Heart right ventricle (tissue), 16 donors: ENCODE results near the gene ZNF385D. TPM values are rescaled to one million over a fixed set of nuclear protein-coding genes. Genes with fewer than 3 reads are reported as not detected.

Experiments
- ATAC-seq, 8 donors: fragments of 200-7000 bp; cut with Tn5 transposase; one replicate each; pipeline ENCODE4 v1.9.1; 2020; ENCODE audit warnings: mild to moderate bottlenecking in 8 of 8, moderate library complexity in 8 of 8, moderate number of reproducible peaks in 1 of 8
- DNase-seq, 2 donors: peaks; one replicate each; pipeline ENCODE4 v3.0.0-alpha.2; 2020
- H3K27ac ChIP-seq, 10 donors: fragments of 200-600 bp; sonication (generic) in 2 of 10; one replicate each; pipeline versions ENCODE4 v1.5.0 to v1.8.0; 2020 to 2022; ENCODE audit warnings: mild to moderate bottlenecking in 3 of 10
- H3K27me3 ChIP-seq, 7 donors: fragments of 200-600 bp; one replicate each; pipeline ENCODE4 v1.8.0; 2021 to 2022; ENCODE audit warnings: mild to moderate bottlenecking in 2 of 7
- H3K36me3 ChIP-seq, 9 donors: fragments of 200-600 bp; sonication (generic) in 1 of 9; one replicate each; pipeline versions ENCODE4 v1.5.0 to v1.8.0; 2020 to 2022; ENCODE audit warnings: mild to moderate bottlenecking in 2 of 9
- H3K4me1 ChIP-seq, 9 donors: fragments of 200-600 bp; sonication (generic) in 1 of 9; one replicate each; pipeline versions ENCODE4 v1.5.0 to v1.8.0; 2020 to 2022; ENCODE audit warnings: mild to moderate bottlenecking in 4 of 9
- H3K4me3 ChIP-seq, 10 donors: fragments of 200-600 bp; sonication (generic) in 2 of 10; one replicate each; pipeline versions ENCODE4 v1.5.0 to v1.8.0; 2020 to 2022; ENCODE audit warnings: mild to moderate bottlenecking in 7 of 10, moderate library complexity in 2 of 10
- H3K9me3 ChIP-seq, 11 donors: fragments of 200-600 bp in 10 of 11; sonication (generic) in 2 of 11; one replicate each; pipeline versions ENCODE4 v1.5.0 to v1.8.0; 2013 to 2022; ENCODE audit warnings: mild to moderate bottlenecking in 2 of 11, control low read depth in 1 of 11, moderate library complexity in 1 of 11
- CTCF ChIP-seq, 9 donors: fragments of 200-600 bp; sonication (generic) in 2 of 9; IDR thresholded peaks; one replicate each; pipeline versions ENCODE4 v1.5.0 to v1.8.0; 2021 to 2022; ENCODE audit warnings: antibody characterized with exemption in 9 of 9, mild to moderate bottlenecking in 5 of 9, moderate library complexity in 1 of 9
- WGBS, 2 donors: extraction: QIAGEN DNeasy Blood & Tissue Kit; methylation state at CpG; one replicate each; pipeline ENCODE4 v1.1.7; 2013; ENCODE audit warnings: inconsistent platforms in 1 of 2; 5-methylcytosine and 5-hydroxymethylcytosine counted together
- intact Hi-C, 10 donors: fragments of 100-400 bp; cut with DNase I; formaldehyde crosslinking; loops; one replicate each; pipeline versions ENCODE4 v1.11.1 to v1.14.2; 2022
- polyA plus RNA-seq, 2 donors: library from polyadenylated mRNA; stranded (reverse); fragments of 200-250 nt; gene quantifications; one replicate each; pipeline ENCODE4 v1.2.3, GENCODE V29; 2013
- total RNA-seq, 10 donors: library from RNA; stranded (reverse); fragmentation: NEBNext Ultra II Directional in 3 of 10; extraction: Animal tissue kit (Norgen Biotek cat#: 25700) in 3 of 10; gene quantifications; one replicate each; pipeline versions ENCODE4 v1.2.1 to v1.2.4, GENCODE V29; 2021 to 2023
- donor health status: Arrhythmogenic right ventricular cardiomyopathy.
- donor health status: ischemic (EF 13 %, LVEDD 7.1; RV severe dilation, severe dysfunction).
- donor health status: healthy with polysubstance abuse.
- donor health status: DM: no; HTN: yes; CAD: no.
- donor health status: DM: no; HTN: no; CAD: no.
- donor health status: ischemic (EF 25% LVEDD 6.9; RV normal size, moderate dysfunction).
- donor health status: ischemic (EF 25% LVEDD 5.7; RV mildly dilated, moderate dysfunction).
- donor health status: healthy.
- donor health status: DM: yes; HTN: yes; CAD: no.
- donor health status: Ischemic cardiomyopathy.
- donor health status: ischemic (EF 35%, LVEDD 5.7; RV mildly dilated, moderate dysfunction).
- donor health status: nonischemic (EF 11% LVEDD 7.7; RV severe dilation, severe dysfunction).
- donor health status: DM: yes; HTN: yes; CAD: no.
- donor health status: PGD.
- donor health status: ischemic (EF 29% LVEDD 5.4; RV normal size, mild dysfunction).
- donor health status: nonischemic (EF 23%, LVEDD 6.1; RV moderate dilation, normal function).

Gene ZNF385D
- total and polyA plus RNA-seq, 12 donors = 3.0 to 24.9 (median 7.2) TPM

- Histone ChIP-seq H3K27me3 (no peaks in the 10 kb centered on the region), H3K36me3 (no peaks in the 10 kb centered on the region), H3K4me3 (peak overlapping the region in 3 of 10 donors; percentile 0 to 9 (median 6)), H3K4me1 (peaks cover 4 to 53% (median 31%) of the 10 kb centered on the region in 9 donors), H3K9me3 (peaks cover 0 to 8% (median 0%) of the 10 kb centered on the region in 11 donors), H3K27ac (peak overlapping the region; percentile 23 to 84 (median 75))
- 28 to 38% methylated on average over 4 of the region's 4 CpGs for WGBS, 2 donors
- intact Hi-C loops = loop anchor here in 1 of 10 donors (5.0 kb wide), 1 partner anchor 102 kb away; no protein-coding TSS in a partner anchor
- DNase-seq (peak; percentile 58 to 82), ATAC-seq (peak; percentile 83 to 97 (median 94))
- TF ChIP-seq CTCF (IDR thresholded peaks at IDR 0.05) = no peak
Observed at GRCh38 chr3:21645121-21645897, 105.7 kb downstream of the ZNF385D start.

GRCh38 chr3:21644268-21644667 is 106.7 kb downstream of the ZNF385D start:
- Histone ChIP-seq H3K4me3 (no peak overlapping the region), H3K4me1 (peaks cover 4 to 48% (median 31%) of the 10 kb centered on the region in 9 donors), H3K9me3 (peaks cover 0 to 8% (median 0%) of the 10 kb centered on the region in 11 donors), H3K27ac (peak overlapping the region in 8 of 10 donors; percentile 31 to 84 (median 75)), H3K27me3 (no peaks in the 10 kb centered on the region), H3K36me3 (no peaks in the 10 kb centered on the region)
- ATAC-seq (peak in 3 of 8 donors; percentile 16 to 24 (median 23)), DNase-seq (no peak)
- intact Hi-C loops = no loop called here
- WGBS, 2 donors = 51 to 52% methylated on average over 2 of the region's 2 CpGs
- TF ChIP-seq CTCF (IDR thresholded peaks at IDR 0.05) = no peak

- DNase-seq (no peak), ATAC-seq (peak in 5 of 8 donors; percentile 34 to 56 (median 40))
- H3K4me3 ChIP-seq = no peak overlapping the region
- peaks cover 0 to 8% (median 0%) of the 10 kb centered on the region in 11 donors for H3K9me3 ChIP-seq
- H3K27me3 ChIP-seq = no peaks in the 10 kb centered on the region
- no peak for TF ChIP-seq CTCF (IDR thresholded peaks at IDR 0.05)
- peaks cover 4 to 46% (median 31%) of the 10 kb centered on the region in 9 donors for H3K4me1 ChIP-seq
- no peaks in the 10 kb centered on the region for H3K36me3 ChIP-seq
- peak overlapping the region in 4 of 10 donors; percentile 43 to 84 (median 78) for H3K27ac ChIP-seq
- intact Hi-C loops = no loop called here
- 75% methylated on average over 2 of the region's 2 CpGs for WGBS, 2 donors
Observed at GRCh38 chr3:21643752-21644151, 107.3 kb downstream of the ZNF385D start.

GRCh38 chr3:21642433-21642832 is 108.6 kb downstream of the ZNF385D start:
- Histone ChIP-seq H3K27me3 (no peaks in the 10 kb centered on the region), H3K36me3 (no peaks in the 10 kb centered on the region), H3K4me3 (no peak overlapping the region), H3K27ac (no peak overlapping the region), H3K4me1 (peaks cover 4 to 46% (median 31%) of the 10 kb centered on the region in 9 donors), H3K9me3 (peaks cover 0 to 8% (median 0%) of the 10 kb centered on the region in 11 donors)
- DNase-seq (no peak), ATAC-seq (no peak)
- 93 to 98% methylated on average over 3 of the region's 3 CpGs for WGBS, 2 donors
- no peak for TF ChIP-seq CTCF (IDR thresholded peaks at IDR 0.05)
- intact Hi-C loops = no loop called here
